ENCODE measurements around the gene RPH3AL.

Gene RPH3AL

GRCh38 chr17:332558-333322 is 19.9 kb downstream of the RPH3AL start:
- H3K4me3 ChIP-seq (ENCODE audit: low read depth, low read length), result no peak overlapping the region
- no peak for TF ChIP-seq MAX (IDR thresholded peaks at IDR 0.05; ENCODE audit: low read depth, low read length)
- no peak for TF ChIP-seq MYC (IDR thresholded peaks at IDR 0.05; ENCODE audit: low read depth, low read length)
- TF ChIP-seq CTCF (IDR thresholded peaks at IDR 0.05; ENCODE audit: low read depth, low read length), result no peak
- TF ChIP-seq POLR2A (IDR thresholded peaks at IDR 0.05; ENCODE audit: extremely low read depth, insufficient read length), result no peak
- no peak for DNase-seq (ENCODE audit: low read depth)

- no peak for DNase-seq (ENCODE audit: low read depth)
- no peak for TF ChIP-seq POLR2A (IDR thresholded peaks at IDR 0.05; ENCODE audit: extremely low read depth, insufficient read length)
- TF ChIP-seq CTCF (IDR thresholded peaks at IDR 0.05; ENCODE audit: low read depth, low read length), result no peak
- TF ChIP-seq MYC (IDR thresholded peaks at IDR 0.05; ENCODE audit: low read depth, low read length), result no peak
- TF ChIP-seq MAX (IDR thresholded peaks at IDR 0.05; ENCODE audit: low read depth, low read length), result no peak
- H3K4me3 ChIP-seq (ENCODE audit: low read depth, low read length), result no peak overlapping the region
Observed at GRCh38 chr17:332023-332422, 20.6 kb downstream of the RPH3AL start.

GRCh38 chr17:330993-331701 is 21.5 kb downstream of the RPH3AL start:
- no peak for DNase-seq (ENCODE audit: low read depth)
- no peak for TF ChIP-seq POLR2A (IDR thresholded peaks at IDR 0.05; ENCODE audit: extremely low read depth, insufficient read length)
- no peak for TF ChIP-seq CTCF (IDR thresholded peaks at IDR 0.05; ENCODE audit: low read depth, low read length)
- no peak for TF ChIP-seq MYC (IDR thresholded peaks at IDR 0.05; ENCODE audit: low read depth, low read length)
- no peak for TF ChIP-seq MAX (IDR thresholded peaks at IDR 0.05; ENCODE audit: low read depth, low read length)
- no peak overlapping the region for H3K4me3 ChIP-seq (ENCODE audit: low read depth, low read length)

GRCh38 chr17:329784-330420 is 22.7 kb downstream of the RPH3AL start:
- no peak for DNase-seq (ENCODE audit: low read depth)
- no peak for TF ChIP-seq CTCF (IDR thresholded peaks at IDR 0.05; ENCODE audit: low read depth, low read length)
- no peak for TF ChIP-seq POLR2A (IDR thresholded peaks at IDR 0.05; ENCODE audit: extremely low read depth, insufficient read length)
- no peak for TF ChIP-seq MYC (IDR thresholded peaks at IDR 0.05; ENCODE audit: low read depth, low read length)
- TF ChIP-seq MAX (IDR thresholded peaks at IDR 0.05; ENCODE audit: low read depth, low read length), result no peak
- H3K4me3 ChIP-seq (ENCODE audit: low read depth, low read length), result no peak overlapping the region

GRCh38 chr17:327971-328370 is 24.6 kb downstream of the RPH3AL start:
- H3K4me3 ChIP-seq (ENCODE audit: low read depth, low read length), result no peak overlapping the region
- TF ChIP-seq MYC (IDR thresholded peaks at IDR 0.05; ENCODE audit: low read depth, low read length), result no peak
- no peak for TF ChIP-seq POLR2A (IDR thresholded peaks at IDR 0.05; ENCODE audit: extremely low read depth, insufficient read length)
- no peak for DNase-seq (ENCODE audit: low read depth)

GRCh38 chr17:327296-327695 is 25.3 kb downstream of the RPH3AL start:
- no peak overlapping the region for H3K4me3 ChIP-seq (ENCODE audit: low read depth, low read length)
- DNase-seq (ENCODE audit: low read depth), result no peak
- no peak for TF ChIP-seq MAX (IDR thresholded peaks at IDR 0.05; ENCODE audit: low read depth, low read length)

Data from NB4 (cell line).